ENCODE data around the gene KCNK6. TPM values are rescaled to one million over a fixed set of nuclear protein-coding genes. Genes with fewer than 3 reads are reported as not detected.

Gene KCNK6
- total and polyA plus RNA-seq, 7 donors: 0.21 to 0.69 (median 0.54) TPM

DNA sequence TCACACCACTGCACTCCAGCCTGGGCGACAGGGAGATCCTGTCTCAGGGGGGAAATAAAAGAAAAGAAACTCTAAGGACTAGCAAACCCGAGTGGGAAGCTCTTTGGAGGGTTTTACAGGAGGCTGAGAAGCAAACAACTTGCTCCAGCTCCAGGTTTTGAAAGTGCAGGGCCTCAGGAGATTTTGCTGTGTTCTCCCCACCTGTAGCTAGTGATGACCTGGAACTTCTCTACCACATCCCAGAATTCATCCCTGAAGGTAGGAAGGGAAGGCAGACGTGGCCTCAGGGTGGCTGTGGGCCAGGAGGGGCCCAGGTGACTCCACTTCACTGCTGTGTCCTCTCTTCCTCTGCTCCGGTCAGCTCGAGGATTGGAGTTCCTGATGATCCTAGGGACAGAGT lies 38.4 kb downstream of the KCNK6 start:
- DNase-seq (no peak), ATAC-seq (no peak)
- Histone ChIP-seq H3K4me1 (peaks cover 11% of the 10 kb centered on the region), H3K27me3 (ENCODE audit: insufficient read depth in 3 of 3, low read length in 2 of 3) (peaks cover 0 to 33% (median 16%) of the 10 kb centered on the region in 3 donors), H3K4me3 (no peak overlapping the region), H3K36me3 (ENCODE audit: insufficient read depth in 1 of 2, low read depth in 1 of 2) (no peaks in the 10 kb centered on the region), H3K27ac (no peak overlapping the region), H3K9me3 (no peaks in the 10 kb centered on the region)
- 28 to 35% (median 31%) methylated on average over 3 to 5 of the region's 5 CpGs for WGBS, 3 donors
- intact Hi-C loops (cut with DNase I): no loop called here
- TF ChIP-seq, protein P1, sequence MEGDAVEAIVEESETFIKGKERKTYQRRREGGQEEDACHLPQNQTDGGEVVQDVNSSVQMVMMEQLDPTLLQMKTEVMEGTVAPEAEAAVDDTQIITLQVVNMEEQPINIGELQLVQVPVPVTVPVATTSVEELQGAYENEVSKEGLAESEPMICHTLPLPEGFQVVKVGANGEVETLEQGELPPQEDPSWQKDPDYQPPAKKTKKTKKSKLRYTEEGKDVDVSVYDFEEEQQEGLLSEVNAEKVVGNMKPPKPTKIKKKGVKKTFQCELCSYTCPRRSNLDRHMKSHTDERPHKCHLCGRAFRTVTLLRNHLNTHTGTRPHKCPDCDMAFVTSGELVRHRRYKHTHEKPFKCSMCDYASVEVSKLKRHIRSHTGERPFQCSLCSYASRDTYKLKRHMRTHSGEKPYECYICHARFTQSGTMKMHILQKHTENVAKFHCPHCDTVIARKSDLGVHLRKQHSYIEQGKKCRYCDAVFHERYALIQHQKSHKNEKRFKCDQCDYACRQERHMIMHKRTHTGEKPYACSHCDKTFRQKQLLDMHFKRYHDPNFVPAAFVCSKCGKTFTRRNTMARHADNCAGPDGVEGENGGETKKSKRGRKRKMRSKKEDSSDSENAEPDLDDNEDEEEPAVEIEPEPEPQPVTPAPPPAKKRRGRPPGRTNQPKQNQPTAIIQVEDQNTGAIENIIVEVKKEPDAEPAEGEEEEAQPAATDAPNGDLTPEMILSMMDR (IDR thresholded peaks at IDR 0.05): no peak

DNA sequence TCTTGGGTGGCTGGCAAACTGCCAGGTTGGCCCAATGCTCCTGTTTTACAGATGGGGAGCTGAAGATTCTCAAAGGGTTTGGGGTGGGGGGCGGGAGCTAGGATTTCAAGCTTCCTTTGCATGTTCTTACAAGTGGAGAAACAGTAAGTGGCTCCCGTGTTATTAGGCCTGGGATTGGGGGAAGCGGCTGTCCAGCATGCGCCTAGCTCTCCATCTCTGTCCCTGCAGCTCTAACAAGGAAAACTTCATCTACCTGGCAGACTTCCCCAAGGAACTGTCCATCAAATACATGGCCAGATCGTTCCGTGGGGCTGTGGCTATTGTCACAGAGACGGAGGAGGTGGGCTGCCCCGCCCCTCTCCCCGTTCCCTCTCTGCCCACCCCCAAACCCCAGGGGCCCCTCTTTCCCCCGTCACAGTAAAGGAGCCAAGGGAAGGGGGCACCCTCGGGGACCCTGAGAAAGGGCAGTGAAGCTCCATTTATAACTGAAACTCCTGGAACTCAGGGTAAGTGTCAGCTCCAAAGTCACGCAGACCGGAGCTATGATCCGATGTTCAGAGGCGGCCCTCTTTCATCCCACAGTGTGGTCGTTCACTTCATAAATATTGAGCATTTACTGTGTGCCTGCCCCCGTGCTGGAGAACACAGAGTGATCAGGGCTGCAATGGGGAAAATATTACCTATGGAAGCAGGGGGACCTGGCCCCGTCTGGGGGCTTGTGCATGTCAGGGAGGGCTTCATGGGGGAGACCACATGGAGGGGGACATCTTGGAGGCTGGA lies 39.8 kb downstream of the KCNK6 start:
- 39 to 44% (median 44%) methylated on average over 17 to 18 of the region's 18 CpGs for WGBS, 3 donors
- Histone ChIP-seq H3K36me3 (ENCODE audit: insufficient read depth in 1 of 2, low read depth in 1 of 2) (no peaks in the 10 kb centered on the region), H3K9me3 (no peaks in the 10 kb centered on the region), H3K27me3 (ENCODE audit: insufficient read depth in 3 of 3, low read length in 2 of 3) (peaks cover 0 to 33% (median 16%) of the 10 kb centered on the region in 3 donors), H3K4me1 (peaks cover 12% of the 10 kb centered on the region), H3K27ac (no peak overlapping the region), H3K4me3 (no peak overlapping the region)
- DNase-seq (no peak), ATAC-seq (no peak)
- TF ChIP-seq, protein P1 (IDR thresholded peaks at IDR 0.05): no peak
- intact Hi-C loops (cut with DNase I): no loop called here

DNA sequence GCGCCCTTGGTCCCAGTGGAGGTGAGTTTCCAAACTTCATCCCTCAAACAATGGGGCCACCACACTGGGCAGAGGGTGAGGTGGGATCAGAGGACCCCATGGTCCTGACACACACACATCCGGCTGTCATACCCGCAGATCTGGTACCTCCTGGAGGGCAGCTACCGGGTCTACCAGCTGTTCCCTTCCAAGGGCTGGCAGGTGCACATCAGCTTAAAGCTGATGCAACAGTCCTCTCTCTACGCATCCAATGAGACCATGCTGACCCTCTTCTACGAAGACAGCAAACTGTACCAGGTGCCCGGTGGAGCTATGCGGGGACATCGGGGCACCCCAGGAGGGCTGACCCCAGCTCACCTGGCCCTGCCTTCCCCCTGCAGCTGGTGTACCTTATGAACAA lies 40.7 kb downstream of the KCNK6 start:
- H3K4me3 ChIP-seq: no peak overlapping the region
- H3K27ac ChIP-seq: no peak overlapping the region
- no peak for DNase-seq
- no peaks in the 10 kb centered on the region for H3K9me3 ChIP-seq
- 58 to 64% (median 63%) methylated on average over 9 of the region's 9 CpGs for WGBS, 3 donors
- H3K36me3 ChIP-seq (ENCODE audit: insufficient read depth in 1 of 2, low read depth in 1 of 2): no peaks in the 10 kb centered on the region
- intact Hi-C loops (cut with DNase I): no loop called here
- H3K27me3 ChIP-seq (ENCODE audit: insufficient read depth in 3 of 3, low read length in 2 of 3): peaks cover 0 to 41% (median 16%) of the 10 kb centered on the region in 3 donors
- ATAC-seq: no peak
- peaks cover 12% of the 10 kb centered on the region for H3K4me1 ChIP-seq
- TF ChIP-seq, protein P1 (IDR thresholded peaks at IDR 0.05): no peak

DNA sequence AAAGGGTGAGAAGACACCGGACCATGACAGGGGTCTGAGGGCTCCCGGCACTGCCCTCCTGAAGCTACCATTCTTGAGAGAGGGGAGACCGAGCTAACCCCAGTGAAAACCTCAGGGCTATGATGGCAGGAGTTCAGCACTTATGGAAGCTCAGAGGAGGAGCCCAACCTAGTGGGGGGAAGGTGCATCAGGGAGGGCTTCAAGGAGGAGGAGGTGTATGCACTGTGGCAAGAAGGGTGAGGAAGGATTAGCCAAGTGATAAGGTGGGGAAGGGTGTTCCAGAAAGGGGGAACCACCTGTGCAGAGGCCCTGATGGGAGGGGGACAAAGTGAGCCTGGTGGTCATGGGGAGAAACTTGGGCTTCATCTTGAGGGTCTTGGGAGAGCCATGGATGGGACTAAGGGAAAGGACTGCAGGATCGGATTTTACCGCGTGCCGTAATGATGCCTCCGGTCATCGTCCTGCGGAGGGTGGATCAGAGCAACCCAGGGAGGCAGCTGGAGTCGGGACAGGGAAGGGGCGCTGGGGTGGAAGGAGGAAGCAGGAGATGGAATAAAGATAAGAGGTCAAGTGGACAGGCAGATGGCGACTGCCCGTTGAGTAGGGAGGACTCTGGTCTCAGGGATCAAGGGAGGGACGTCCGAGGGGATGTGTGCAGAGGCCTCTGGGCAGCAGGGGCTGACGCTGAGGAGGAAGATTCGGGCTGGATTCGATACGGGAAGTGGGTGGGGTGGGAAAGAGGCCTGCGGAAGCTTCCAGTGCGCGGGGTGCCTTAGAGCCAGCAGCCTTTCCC lies 41.4 kb downstream of the KCNK6 start:
- H3K4me1 ChIP-seq: peaks cover 12% of the 10 kb centered on the region
- no peaks in the 10 kb centered on the region for H3K36me3 ChIP-seq (ENCODE audit: insufficient read depth in 1 of 2, low read depth in 1 of 2)
- ATAC-seq: peak in 2 of 4 donors; percentile 7 to 13
- WGBS, 3 donors: 13 to 15% (median 15%) methylated on average over 17 to 23 of the region's 23 CpGs
- TF ChIP-seq, protein P1 (IDR thresholded peaks at IDR 0.05): no peak
- peaks cover 0 to 36% (median 16%) of the 10 kb centered on the region in 3 donors for H3K27me3 ChIP-seq (ENCODE audit: insufficient read depth in 3 of 3, low read length in 2 of 3)
- intact Hi-C loops (cut with DNase I): no loop called here
- no peak for DNase-seq
- peak overlapping the region; percentile 75 for H3K4me3 ChIP-seq
- H3K27ac ChIP-seq: no peak overlapping the region
- no peaks in the 10 kb centered on the region for H3K9me3 ChIP-seq

Measured in psoas muscle (tissue), 8 donors.